ENCODE measurements around the gene SLC13A2.
"Not testable (repeated sequence)": the region's sequence is repeated elsewhere in the genome, so short reads cannot be mapped to it uniquely, and the experiment has no call there.

Gene SLC13A2

GRCh38 chr17:28518578-28518977 lies 45.1 kb downstream of the SLC13A2 start:
- FAIRE-seq: no peak

GRCh38 chr17:28519236-28519635 lies 45.8 kb downstream of the SLC13A2 start:
- no peak for FAIRE-seq

GRCh38 chr17:28520687-28521086 lies 47.2 kb downstream of the SLC13A2 start:
- no peak for FAIRE-seq

- no peak for FAIRE-seq
Observed at GRCh38 chr17:28521311-28522085, 48.1 kb downstream of the SLC13A2 start.

- not testable (repeated sequence) for FAIRE-seq
Observed at GRCh38 chr17:28522281-28522680, 48.8 kb downstream of the SLC13A2 start.

- FAIRE-seq: no peak
Observed at GRCh38 chr17:28523186-28523585, 49.7 kb downstream of the SLC13A2 start.

- no peak for FAIRE-seq
Observed at GRCh38 chr17:28523876-28524275, 50.4 kb downstream of the SLC13A2 start.

- FAIRE-seq: no peak
Observed at GRCh38 chr17:28524476-28525424, 51.3 kb downstream of the SLC13A2 start.

- no peak for FAIRE-seq
Observed at GRCh38 chr17:28526381-28526780, 52.9 kb downstream of the SLC13A2 start.

- no peak for FAIRE-seq
Observed at GRCh38 chr17:28527181-28527681, 53.8 kb downstream of the SLC13A2 start.

GRCh38 chr17:28527859-28528258 lies 54.4 kb downstream of the SLC13A2 start:
- FAIRE-seq: no peak

- FAIRE-seq: no peak
Observed at GRCh38 chr17:28528327-28529012, 55.0 kb downstream of the SLC13A2 start.

GRCh38 chr17:28529013-28529400 lies 55.6 kb downstream of the SLC13A2 start:
- no peak for FAIRE-seq

GRCh38 chr17:28530250-28530649 lies 56.8 kb downstream of the SLC13A2 start:
- no peak for FAIRE-seq

- FAIRE-seq: no peak
Observed at GRCh38 chr17:28530926-28531325, 57.5 kb downstream of the SLC13A2 start.

- no peak for FAIRE-seq
Observed at GRCh38 chr17:28532050-28532960, 58.9 kb downstream of the SLC13A2 start.

GRCh38 chr17:28533091-28533807 lies 59.8 kb downstream of the SLC13A2 start:
- FAIRE-seq: no peak

GRCh38 chr17:28534740-28535375 lies 61.4 kb downstream of the SLC13A2 start:
- FAIRE-seq: no peak

- FAIRE-seq: no peak
Observed at GRCh38 chr17:28536532-28537218, 63.2 kb downstream of the SLC13A2 start.

GRCh38 chr17:28537219-28537610 lies 63.8 kb downstream of the SLC13A2 start:
- no peak for FAIRE-seq
